HG03520 (cell line): Measurements from ENCODE around the gene AKIP1.
"Not testable (repeated sequence)": the region's sequence is repeated elsewhere in the genome, so short reads cannot be mapped to it uniquely, and the experiment has no call there.

Source experiments
- ATAC-seq: cut with Tn5 transposase; IDR thresholded peaks from one replicate; pipeline ENCODE4 v1.9.1; 2021; ENCODE audit warnings: mild to moderate bottlenecking, moderate library complexity; ENCODE audit not compliant: unreplicated experiment

The AKIP1 gene

DNA sequence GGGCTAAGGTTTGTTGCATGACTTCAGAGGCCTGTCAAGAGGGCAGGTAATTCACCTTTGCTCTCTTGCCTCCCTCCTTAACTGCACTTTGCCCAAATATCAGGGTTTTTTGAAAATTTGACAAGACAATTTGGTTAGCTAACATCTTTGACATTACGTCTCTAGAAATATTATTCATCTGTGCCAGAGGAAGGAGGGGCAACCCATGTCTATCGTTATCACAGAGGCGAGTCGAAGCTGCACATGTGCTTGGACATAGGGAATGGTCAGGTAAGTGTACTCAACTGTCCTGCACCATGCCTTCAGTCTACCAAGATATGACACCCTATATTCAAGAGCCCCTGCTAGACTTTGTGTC lies 3.7 kb downstream of the AKIP1 start:
- no peak for ATAC-seq

DNA sequence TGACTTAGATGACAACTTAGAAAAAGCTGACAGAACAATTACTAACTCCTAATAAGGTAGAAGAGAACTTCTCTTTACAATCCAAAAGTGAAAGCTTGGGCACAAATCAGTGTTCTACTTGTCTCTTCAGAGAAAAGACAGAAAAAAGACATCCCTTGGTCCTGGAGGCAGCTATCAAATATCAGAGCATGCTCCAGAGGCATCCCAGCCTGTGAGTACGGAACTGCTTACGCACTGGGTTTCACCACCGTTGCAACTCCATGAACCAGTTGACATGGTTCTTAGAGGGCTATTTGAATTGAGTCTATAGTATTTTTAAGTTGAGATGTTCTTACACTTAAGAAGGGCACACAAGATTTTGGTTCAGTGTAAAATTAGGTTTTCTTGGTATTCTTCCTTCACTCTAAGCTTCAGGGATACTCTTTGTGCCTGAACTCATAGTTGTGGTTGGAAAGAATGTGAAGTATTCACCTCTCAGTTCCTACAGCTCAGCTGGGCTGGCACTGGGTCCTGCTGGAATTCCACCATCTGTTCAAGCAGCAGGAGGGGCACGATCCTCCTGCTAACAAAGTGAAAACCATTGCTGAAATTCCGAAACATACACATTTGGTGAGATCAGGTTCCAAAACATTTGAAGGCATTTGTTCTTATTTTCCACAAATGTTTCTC lies 6.3 kb downstream of the AKIP1 start:
- no peak for ATAC-seq

DNA sequence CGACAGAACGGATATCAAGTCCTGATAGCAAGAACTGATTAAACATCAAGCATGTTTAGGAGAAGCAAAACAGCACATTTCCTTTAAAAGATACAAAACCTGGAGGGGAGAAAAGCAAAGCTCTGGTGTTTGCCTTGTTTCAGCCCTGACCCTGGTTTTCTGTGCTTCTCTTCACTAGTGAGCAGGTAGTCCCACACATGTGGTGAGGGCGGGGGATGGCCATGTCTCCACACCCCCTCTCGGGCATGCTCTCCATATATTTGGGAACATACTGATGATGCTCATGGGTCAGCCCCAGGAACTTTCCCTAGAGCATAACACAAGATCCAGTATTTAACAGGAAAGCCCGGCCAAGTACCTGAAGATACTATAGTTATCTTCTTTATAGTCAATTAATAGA lies 11.7 kb downstream of the AKIP1 start:
- no peak for ATAC-seq

DNA sequence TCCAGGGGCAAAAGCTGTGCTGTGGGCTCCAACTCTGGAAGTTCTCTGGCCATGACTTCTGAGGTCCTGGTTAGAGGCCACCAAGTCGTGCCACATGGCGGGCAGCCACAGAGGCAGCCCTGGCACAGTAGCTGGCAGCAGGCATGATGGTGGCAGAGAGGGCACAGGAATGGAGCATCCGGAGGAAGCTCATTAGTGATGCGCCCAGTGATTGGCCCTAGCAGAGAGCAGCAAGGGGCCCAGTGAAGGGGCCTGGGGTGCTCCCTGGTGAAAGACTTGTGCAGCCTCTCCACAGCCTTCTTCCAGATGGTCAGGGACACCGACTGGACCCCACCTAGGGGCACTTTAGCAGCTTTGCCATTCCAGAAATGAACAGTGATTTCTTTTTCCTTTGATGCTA lies 14.7 kb downstream of the AKIP1 start:
- no peak for ATAC-seq

DNA sequence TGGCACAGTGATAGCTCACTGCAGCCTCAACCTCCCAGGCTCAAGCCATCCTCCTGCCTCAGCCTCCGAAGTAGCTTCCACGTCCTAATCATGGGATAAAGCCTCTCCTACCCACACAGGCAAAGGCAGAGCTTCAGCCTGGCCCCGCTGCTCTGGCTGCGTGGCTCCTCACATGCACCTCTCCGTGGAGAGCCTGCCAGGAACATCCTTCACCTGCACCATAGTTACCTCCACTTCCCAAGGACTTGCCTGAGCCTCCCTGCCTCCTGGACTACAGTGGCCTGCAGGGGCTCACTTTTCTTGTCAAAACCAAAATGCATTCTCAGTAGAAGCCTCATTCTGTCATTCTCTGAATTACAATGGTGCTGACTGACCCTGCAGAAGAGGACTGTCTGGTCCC lies 15.2 kb downstream of the AKIP1 start:
- no peak for ATAC-seq

DNA sequence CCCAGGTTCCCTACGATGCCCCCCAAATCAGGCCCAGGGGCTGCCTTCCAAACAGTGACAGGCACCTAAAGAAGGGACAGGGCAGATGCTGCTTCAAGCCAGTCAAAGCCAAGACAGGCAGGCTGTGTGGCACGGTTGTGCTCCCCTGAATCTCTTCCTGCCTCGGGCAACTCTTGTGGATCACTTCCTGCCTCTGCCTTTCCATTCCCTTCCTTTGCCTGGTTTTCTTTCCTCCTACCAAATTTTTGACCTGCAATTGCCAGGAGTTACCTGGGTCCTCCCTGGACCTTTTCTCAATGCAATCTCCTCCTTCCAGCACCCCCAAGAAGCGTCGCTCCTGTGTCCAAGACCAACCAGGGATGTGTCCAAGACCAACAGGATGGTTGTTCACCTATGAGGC lies 16.2 kb downstream of the AKIP1 start:
- ATAC-seq, result no peak

GRCh38 chr11:8928205-8928604 lies 17.2 kb downstream of the AKIP1 start:
- no peak for ATAC-seq

- ATAC-seq, result no peak
These were observed 18.1 kb downstream of the AKIP1 start for GRCh38 chr11:8928981-8929615.

GRCh38 chr11:8930456-8931175 lies 19.6 kb downstream of the AKIP1 start:
- ATAC-seq, result no peak

- ATAC-seq, result no peak
These were observed 21.7 kb downstream of the AKIP1 start, which contains the start of gene C11orf16 for GRCh38 chr11:8932564-8933180. TSS of gene C11orf16 (minus strand) at chr11:8932947. CDS start at chr11:8932308, 639 bp downstream.

- ATAC-seq, result no peak
These were observed 22.9 kb downstream of the AKIP1 start for GRCh38 chr11:8933931-8934330.

- no peak for ATAC-seq
These were observed 23.9 kb downstream of the AKIP1 start for GRCh38 chr11:8934742-8935488.

DNA sequence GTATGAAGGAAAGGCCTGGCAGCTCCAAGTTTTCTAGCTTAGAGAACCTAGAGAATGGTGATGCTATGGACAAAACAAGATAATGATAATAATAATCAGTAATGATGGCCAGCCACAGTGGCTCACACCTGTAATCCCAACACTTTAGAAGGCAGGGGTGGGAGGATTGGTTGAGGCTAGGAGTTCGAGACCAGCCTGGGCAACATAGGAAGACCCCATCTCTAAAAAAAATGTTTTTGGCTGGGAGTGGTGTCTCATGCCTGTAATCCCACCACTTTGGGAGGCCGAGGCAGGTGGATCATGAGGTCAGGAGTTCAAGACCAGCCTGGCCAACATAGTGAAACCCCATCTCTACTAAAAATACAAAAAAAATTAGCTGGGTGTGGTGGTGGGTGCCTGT lies 24.8 kb downstream of the AKIP1 start:
- ATAC-seq, result not testable (repeated sequence)

DNA sequence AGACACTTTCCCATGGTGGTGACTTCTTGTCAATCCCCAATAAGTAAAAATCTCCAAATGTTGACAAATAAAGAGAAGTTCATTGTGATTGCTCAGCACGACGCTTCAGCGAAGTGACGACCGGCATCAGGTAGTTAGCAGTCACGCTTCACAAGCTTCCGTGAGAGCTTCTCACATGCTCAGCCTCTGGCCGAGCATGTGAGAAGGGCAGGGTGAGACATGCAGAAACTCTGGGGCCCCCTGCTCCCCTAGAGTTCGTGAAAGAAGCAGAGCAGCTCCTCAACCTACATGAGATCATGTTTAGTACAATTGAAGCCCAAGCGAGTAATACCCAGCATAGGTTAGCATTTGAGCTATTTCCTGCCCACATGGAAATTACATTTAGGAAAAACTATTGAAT lies 26.2 kb downstream of the AKIP1 start:
- ATAC-seq, result no peak

GRCh38 chr11:8937659-8938058 lies 26.7 kb downstream of the AKIP1 start:
- no peak for ATAC-seq

- ATAC-seq, result no peak
These were observed 30.5 kb downstream of the AKIP1 start for GRCh38 chr11:8941341-8942103.

DNA sequence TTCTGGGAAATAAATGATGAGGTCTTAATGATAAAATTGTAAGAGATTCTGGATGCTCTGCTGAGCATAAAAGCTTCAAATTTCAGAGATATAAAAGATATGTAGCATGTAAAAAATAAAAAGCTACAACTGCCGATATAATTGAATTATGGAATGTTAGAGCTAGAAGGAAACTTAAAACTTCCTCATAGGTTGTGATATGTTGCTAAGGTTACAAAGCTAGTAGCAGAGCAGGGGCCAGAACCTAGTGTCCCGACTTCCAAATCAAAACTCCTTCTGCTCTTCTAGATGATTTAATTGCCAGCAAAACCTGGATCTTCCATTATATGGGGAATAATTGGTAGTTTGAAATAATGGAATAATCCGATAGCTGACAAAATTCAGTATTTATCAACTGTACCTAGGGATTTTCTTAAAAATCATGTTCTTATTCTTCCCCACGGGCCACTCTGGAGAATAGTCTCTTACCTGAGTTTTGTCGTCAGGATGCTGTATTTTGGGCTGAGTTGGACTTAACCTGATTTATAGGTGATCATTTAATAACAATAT lies 31.6 kb downstream of the AKIP1 start, which contains the start of gene ASCL3:
TSS of gene ASCL3 (minus strand) at position 499 of the 549 bp plus-strand sequence. CDS start 4,855 bp downstream, outside the sequence.
- no peak for ATAC-seq

GRCh38 chr11:8947230-8947943 lies 36.4 kb downstream of the AKIP1 start:
- ATAC-seq, result no peak

GRCh38 chr11:8948886-8949285 lies 37.9 kb downstream of the AKIP1 start:
- no peak for ATAC-seq
